T follicular helper cell (primary cell): ENCODE results near the gene KRT76.

Source experiments
- DNase-seq: peaks from one replicate; pipeline ENCODE4 v3.0.0-alpha.2; 2020; ENCODE audit warnings: low read depth
- total RNA-seq, 2 experiments: gene quantifications; one replicate each; lab custom pipeline; 2026; lab: John Stamatoyannopoulos, UW

Gene KRT76
- total RNA-seq = 0 reads per million in 2 experiments

GRCh38 chr12:52776913-52777395, at the start of gene KRT76:
Gene KRT76, minus strand, starts transcription at chr12:52777345. Its CDS starts 54 bp downstream, at chr12:52777291.
- no peak for DNase-seq

- DNase-seq = no peak
Measured at GRCh38 chr12:52825961-52826360, 48.8 kb upstream of the KRT76 start.

GRCh38 chr12:52824741-52825410, 47.7 kb upstream of the KRT76 start:
- DNase-seq = no peak

- DNase-seq = no peak
Measured at GRCh38 chr12:52823761-52824450, 46.8 kb upstream of the KRT76 start.

GRCh38 chr12:52822771-52823510, 45.8 kb upstream of the KRT76 start:
- no peak for DNase-seq

GRCh38 chr12:52821826-52822660, 44.9 kb upstream of the KRT76 start:
- no peak for DNase-seq

GRCh38 chr12:52821071-52821730, 44.1 kb upstream of the KRT76 start:
- no peak for DNase-seq

GRCh38 chr12:52820521-52820920, 43.4 kb upstream of the KRT76 start:
- no peak for DNase-seq

GRCh38 chr12:52819731-52820510, 42.8 kb upstream of the KRT76 start:
- no peak for DNase-seq

- DNase-seq = no peak
Measured at GRCh38 chr12:52818887-52819420, 41.8 kb upstream of the KRT76 start.

GRCh38 chr12:52818388-52818787, 41.2 kb upstream of the KRT76 start:
- no peak for DNase-seq

- DNase-seq = no peak
Measured at GRCh38 chr12:52817699-52818238, 40.6 kb upstream of the KRT76 start.

GRCh38 chr12:52817003-52817698, 40.0 kb upstream of the KRT76 start:
- DNase-seq = no peak

GRCh38 chr12:52815676-52816588, 38.8 kb upstream of the KRT76 start:
- DNase-seq = no peak

- DNase-seq = no peak
Measured at GRCh38 chr12:52815161-52815560, 38.0 kb upstream of the KRT76 start.

GRCh38 chr12:52814710-52815155, 37.6 kb upstream of the KRT76 start:
- DNase-seq = no peak

- DNase-seq = no peak
Measured at GRCh38 chr12:52813885-52814709, 37.0 kb upstream of the KRT76 start, which contains the start of gene KRT4. Gene KRT4, minus strand, starts transcription at chr12:52814116. Its CDS starts 58 bp downstream, at chr12:52814058.
